Measurements from ENCODE around the gene PRF1. TPM values are rescaled to one million over a fixed set of nuclear protein-coding genes. Genes with fewer than 3 reads are reported as not detected.
"Not testable (repeated sequence)": the region's sequence is repeated elsewhere in the genome, so short reads cannot be mapped to it uniquely, and the experiment has no call there.

PRF1 gene
- total RNA-seq = 0.62 TPM

GRCh38 chr10:70602665-70603448 lies at the start of gene PRF1:
TSS of gene PRF1 (minus strand) at chr10:70602741. CDS start at chr10:70600902, 1,839 bp downstream.
- no peak for DNase-seq

DNA sequence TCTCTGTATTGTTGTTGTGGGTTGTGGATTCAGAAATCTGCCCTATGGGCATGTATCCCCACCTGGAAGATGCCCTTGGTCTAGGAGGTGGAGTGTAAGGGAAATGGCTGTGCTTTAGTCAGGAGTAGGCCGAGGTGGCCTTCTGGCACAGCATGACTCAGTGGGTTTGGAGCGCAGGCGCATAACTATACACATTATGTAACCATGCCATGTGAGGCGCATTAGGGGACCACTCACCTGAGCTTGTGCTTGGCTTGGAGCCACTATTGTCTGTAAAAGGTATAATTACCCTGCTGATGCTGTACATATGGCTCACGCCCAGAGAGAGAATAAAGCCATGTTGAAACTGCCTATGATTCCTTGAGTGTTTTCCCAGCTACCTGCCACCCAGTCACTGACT lies 49.1 kb upstream of the PRF1 start:
- DNase-seq = no peak

- no peak for DNase-seq
Measured at GRCh38 chr10:70650718-70651117, 48.2 kb upstream of the PRF1 start.

GRCh38 chr10:70650104-70650503 lies 47.6 kb upstream of the PRF1 start:
- no peak for DNase-seq

DNA sequence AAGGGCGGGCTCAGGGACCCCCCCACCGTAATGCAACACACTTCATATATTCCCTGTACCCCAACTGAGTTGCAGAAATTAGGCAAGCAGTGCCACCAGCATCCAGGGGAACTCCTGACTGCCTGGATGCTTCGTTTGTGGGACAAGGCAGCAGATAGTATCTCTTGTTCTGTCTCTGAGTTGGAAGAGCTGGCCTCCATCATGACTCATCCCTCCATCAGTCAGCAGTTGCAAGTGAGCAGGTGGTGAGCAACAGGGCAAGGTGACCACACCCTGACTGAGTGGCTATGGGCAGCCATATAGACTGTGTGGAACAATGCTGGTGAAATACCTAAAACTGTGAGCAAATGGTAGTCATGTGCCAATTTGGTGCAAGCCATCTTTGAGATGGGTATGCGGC lies 47.0 kb upstream of the PRF1 start:
- no peak for DNase-seq

- DNase-seq = no peak
Measured at GRCh38 chr10:70648427-70648826, 45.9 kb upstream of the PRF1 start.

DNA sequence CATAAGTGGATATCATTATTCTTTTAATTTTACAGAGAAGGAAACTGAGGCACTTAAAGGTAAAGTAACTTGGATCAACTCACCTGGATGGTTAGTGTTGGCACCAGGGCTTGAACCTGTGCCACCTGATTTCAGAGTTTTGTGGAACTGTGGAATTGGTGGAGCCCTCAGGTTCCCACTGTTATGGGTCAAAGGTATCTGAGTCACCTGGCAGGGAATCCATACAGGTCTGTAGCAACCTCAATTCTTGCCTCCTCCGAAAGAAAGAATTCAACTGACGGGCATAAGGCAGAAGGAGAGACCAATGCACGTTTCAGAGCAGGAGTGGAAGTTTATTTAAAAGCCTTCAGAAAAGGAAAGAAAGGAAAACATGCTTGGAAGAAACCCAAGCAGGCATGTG lies 44.5 kb upstream of the PRF1 start:
- no peak for DNase-seq

GRCh38 chr10:70644959-70645358 lies 42.4 kb upstream of the PRF1 start:
- not testable (repeated sequence) for DNase-seq

GRCh38 chr10:70643272-70643671 lies 40.7 kb upstream of the PRF1 start:
- not testable (repeated sequence) for DNase-seq

DNA sequence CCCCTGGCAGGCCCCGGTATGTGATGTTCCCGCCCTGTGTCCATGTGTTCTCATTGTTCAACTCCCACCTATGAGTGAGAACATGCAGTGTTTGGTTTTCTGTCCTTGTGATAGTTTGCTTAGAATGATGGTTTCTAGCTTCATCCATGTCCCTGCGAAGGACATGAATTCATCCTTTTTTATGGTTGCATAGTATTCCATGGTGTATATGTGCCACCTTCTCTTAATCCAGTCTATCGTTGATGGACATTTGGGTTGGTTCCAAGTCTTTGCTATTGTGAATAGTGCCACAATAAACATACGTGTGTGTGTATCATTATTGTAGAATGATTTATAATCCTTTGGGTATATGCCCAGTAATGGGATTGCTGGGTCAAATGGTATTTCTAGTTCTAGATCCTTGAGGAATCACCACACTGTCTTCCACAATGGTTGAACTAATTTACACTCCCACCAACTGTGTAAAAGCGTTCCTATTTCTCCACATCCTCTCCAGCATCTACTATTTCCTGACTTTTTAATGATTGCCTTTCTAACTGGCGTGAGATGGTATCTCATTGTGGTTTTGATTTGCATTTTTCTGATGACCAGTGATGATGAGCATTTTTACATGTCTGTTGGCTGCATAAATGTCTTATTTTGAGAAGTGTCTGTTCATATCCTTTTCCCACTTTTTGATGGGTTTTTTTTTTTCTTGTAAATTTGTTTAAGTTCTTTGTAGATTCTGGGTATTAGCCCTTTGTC lies 37.3 kb upstream of the PRF1 start:
- not testable (repeated sequence) for DNase-seq

DNA sequence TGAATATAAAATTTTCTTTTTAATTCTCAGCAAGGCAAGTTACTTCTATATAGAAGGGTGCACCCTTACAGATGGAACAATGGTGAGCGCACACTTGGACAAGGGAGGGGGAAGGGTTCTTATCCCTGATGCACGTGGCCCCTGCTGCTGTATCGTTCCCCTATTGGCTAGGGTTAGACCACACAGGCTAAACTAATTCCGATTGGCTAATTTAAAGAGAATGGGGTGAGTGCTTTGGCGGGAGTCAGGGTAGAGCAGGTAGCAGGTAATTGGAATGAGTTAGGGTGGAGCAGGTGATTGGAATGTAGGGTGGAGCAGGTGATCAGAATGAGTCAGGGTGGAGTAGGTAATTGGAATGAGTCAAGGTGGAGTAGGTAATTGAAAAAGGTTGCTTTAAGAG lies 32.0 kb upstream of the PRF1 start:
- DNase-seq = not testable (repeated sequence)

DNA sequence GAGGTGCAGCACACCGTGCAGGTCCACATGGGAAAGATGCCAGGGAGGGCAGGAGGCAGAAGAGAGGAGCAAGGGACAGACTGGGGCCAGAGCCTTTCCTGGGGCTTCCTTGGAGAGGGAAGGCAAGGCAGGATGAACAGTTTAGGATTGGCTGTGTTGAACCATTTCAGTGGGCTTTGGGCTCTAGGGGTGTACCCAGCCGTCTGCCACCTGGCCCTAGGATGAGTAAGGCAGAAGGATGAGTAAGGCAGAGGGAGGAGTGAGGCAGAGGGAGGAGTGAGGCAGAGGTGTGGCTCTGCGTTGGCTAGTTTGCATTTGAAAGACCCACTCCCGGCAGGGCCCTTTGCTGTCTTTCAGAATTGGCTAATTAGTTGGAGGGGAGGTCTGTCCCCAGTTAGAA lies 31.5 kb upstream of the PRF1 start:
- no peak for DNase-seq

DNA sequence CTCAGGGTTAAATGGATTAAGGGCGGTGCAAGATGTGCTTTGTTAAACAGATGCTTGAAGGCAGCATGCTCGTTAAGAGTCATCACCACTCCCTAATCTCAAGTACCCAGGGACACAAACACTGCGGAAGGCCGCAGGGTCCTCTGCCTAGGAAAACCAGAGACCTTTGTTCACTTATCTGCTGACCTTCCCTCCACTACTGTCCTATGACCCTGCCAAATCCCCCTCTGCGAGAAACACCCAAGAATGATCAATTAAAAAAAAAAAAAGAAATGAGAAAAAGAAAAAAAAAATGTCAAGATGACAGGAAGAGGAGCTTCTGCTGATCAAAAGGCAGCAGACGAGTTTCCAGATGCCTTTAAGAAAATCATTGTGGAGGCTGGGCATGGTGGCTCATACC lies 29.2 kb upstream of the PRF1 start:
- DNase-seq = not testable (repeated sequence)

DNA sequence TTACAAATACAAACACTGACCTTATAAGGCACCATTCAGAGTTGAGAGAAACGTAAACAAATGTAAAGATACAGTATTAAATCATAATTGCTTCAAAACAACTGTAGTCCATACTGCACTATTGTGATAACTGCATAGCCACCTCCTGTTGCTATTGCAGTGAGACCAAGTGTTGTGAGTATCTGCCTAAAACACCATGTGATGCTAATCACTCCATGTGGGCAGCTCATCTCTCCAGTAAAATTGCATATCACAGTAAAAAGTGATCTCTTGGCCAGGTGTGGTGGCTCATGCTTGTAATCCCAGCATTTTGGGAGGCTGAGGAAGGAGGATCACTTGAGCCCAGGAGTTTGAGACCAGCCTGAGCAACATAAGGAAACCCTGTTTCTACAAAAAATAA lies 26.8 kb upstream of the PRF1 start:
- DNase-seq = no peak

GRCh38 chr10:70626056-70626455 lies 23.5 kb upstream of the PRF1 start:
- no peak for DNase-seq

DNA sequence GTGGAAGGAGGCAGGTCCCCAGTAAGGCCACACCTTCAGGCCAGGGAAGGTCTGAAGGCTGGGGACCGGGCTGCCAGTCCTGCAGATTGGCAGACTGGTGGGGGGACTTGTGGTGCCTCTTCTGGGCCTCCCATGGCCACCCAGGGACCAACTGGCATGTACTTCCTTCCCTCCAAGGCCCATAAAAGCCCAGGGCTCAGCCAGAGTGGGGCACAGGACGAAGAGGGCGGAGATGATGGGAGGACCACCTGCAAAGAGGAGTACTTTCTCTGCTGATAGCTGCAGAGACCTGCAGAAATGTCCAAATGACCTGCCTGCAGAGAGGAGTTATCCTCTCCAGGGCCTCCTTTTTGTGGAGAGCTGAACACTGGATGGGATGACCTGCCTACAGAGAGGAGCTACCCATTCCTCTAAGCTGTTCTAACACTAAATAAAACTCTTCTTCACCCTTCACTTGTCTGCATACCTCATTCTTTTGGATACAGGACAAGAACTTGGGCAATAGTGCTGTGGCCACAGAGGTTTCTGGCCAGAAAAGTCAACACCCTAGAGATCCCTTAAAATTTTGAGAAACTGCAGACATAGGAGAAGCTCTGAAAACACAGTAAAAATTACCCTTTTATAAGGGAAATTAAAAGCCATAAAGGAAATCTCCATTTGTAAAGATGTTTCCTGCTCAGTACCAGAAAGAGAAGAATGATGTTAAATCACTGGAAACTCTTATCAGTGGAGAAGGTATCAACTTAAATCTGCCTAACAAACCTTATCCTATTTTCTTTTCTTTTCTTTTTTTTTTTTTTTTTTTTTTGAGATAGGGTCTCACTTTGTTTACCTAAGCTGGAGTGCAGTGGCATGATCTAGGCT lies 20.7 kb upstream of the PRF1 start:
- DNase-seq = no peak

GRCh38 chr10:70622541-70622940 lies 20.0 kb upstream of the PRF1 start:
- DNase-seq = no peak

DNA sequence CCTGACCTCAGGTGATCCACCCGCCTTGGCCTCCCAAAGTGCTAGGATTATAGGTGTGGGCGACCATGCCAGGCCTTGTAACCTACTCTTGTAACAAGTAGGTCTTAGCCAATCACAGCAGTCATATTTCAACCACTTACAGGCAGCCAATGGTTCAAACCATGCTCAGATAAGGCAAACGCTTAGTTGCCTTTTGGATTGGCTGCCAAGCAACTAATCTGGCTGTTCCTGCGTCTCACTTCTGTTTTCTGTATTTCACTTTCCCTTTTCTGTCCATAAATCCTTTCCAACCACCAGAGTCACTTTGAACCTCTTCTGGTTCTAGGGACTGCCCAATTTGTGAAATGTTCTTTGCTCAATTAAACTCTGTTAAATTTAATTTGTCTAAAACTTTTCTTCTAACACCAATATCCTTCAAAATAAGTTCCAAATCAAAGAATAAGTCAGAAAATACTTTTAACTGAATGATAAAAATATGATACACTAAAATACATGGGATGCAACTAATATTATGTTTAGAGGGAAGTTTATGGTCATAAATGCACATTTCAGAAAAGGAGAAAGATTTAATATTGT lies 19.1 kb upstream of the PRF1 start:
- no peak for DNase-seq

- DNase-seq = no peak
Measured at GRCh38 chr10:70620020-70620289, 17.4 kb upstream of the PRF1 start.

- DNase-seq = no peak
Measured at GRCh38 chr10:70619271-70620019, 16.9 kb upstream of the PRF1 start.

GRCh38 chr10:70618663-70619062 lies 16.1 kb upstream of the PRF1 start:
- DNase-seq = no peak

Measured in tongue (tissue), 2 donors.